ENCODE data around the gene TMEM51.

TMEM51 gene

GRCh38 chr1:15160626-15161025, 7.1 kb downstream of the TMEM51 start:
- no peak overlapping the region for H3K18ac ChIP-seq (ENCODE audit: low read length)
- no peak overlapping the region for H3K4me3 ChIP-seq (ENCODE audit: low read depth, low read length)
- H3K79me1 ChIP-seq (ENCODE audit: low read length): no peaks in the 10 kb centered on the region
- no peak overlapping the region for H3K4me2 ChIP-seq (ENCODE audit: low read length)
- no peaks in the 10 kb centered on the region for H3K36me3 ChIP-seq (ENCODE audit: control insufficient read depth in 1 of 2, insufficient read depth in 2 of 2, low read length in 2 of 2)
- H3K27me3 ChIP-seq (ENCODE audit: insufficient read depth, low read length): no peaks in the 10 kb centered on the region
- no peak overlapping the region for H2BK5ac ChIP-seq (ENCODE audit: low read depth, low read length, poor library complexity)
- no peak overlapping the region for H4K8ac ChIP-seq (ENCODE audit: low read depth, low read length)
- H3K27ac ChIP-seq (ENCODE audit: low read depth, low read length): no peak overlapping the region
- DNase-seq: no peak
- H3K79me2 ChIP-seq (ENCODE audit: control insufficient read depth, insufficient read depth, low read length, poor library complexity): no peaks in the 10 kb centered on the region
- H3K9me3 ChIP-seq (ENCODE audit: insufficient read depth, low read depth, low read length): no peaks in the 10 kb centered on the region
- H3K4ac ChIP-seq (ENCODE audit: low read depth, low read length): no peak overlapping the region
- no peak overlapping the region for H3K9ac ChIP-seq (ENCODE audit: low read length)
- H2BK12ac ChIP-seq (ENCODE audit: low read length): no peak overlapping the region
- no peak overlapping the region for H3K23ac ChIP-seq (ENCODE audit: low read length)
- no peak overlapping the region for H2BK120ac ChIP-seq (ENCODE audit: insufficient read depth, low read length, poor library complexity)
- no peak overlapping the region for H4K91ac ChIP-seq (ENCODE audit: low read depth, low read length)
- no peak overlapping the region for H2AK5ac ChIP-seq (ENCODE audit: low read length)
- no peak overlapping the region for H4K12ac ChIP-seq (ENCODE audit: low read depth, low read length)
- H2AFZ ChIP-seq (ENCODE audit: insufficient read depth, low read length, poor library complexity): no peak overlapping the region
- H3K14ac ChIP-seq (ENCODE audit: low read length): no peak overlapping the region
- no CpG with 5 or more reads among the region's 8 CpGs for WGBS (ENCODE audit: extremely low coverage, insufficient coverage, insufficient read length)
- peaks cover 7 to 10% of the 10 kb centered on the region in 2 experiments for H3K4me1 ChIP-seq (ENCODE audit: control insufficient read depth in 1 of 2, insufficient read depth in 2 of 2, low read length in 2 of 2)

DNA sequence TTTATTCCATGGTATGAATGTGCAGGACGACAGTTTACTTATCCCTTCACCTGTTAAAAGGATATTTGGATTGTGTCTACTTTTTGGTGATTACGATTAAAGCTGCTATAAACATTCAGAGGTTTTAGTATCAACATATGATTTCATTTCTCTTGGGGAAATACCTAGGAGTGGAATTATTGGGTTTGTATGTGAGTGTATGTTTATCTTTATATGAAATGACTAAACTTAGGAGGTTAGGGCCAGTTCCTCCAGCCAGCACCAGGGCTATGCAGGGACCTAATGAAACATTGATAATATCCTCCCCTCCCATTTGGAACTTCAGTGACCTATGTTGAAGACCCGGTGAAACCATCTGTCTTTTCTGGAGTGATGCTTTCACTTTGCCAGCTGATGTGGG, 13.8 kb downstream of the TMEM51 start:
- no peak overlapping the region for H4K12ac ChIP-seq (ENCODE audit: low read depth, low read length)
- H2AFZ ChIP-seq (ENCODE audit: insufficient read depth, low read length, poor library complexity): no peak overlapping the region
- no peak overlapping the region for H4K91ac ChIP-seq (ENCODE audit: low read depth, low read length)
- H3K18ac ChIP-seq (ENCODE audit: low read length): no peak overlapping the region
- no peak overlapping the region for H3K4me2 ChIP-seq (ENCODE audit: low read length)
- no peaks in the 10 kb centered on the region for H3K36me3 ChIP-seq (ENCODE audit: control insufficient read depth in 1 of 2, insufficient read depth in 2 of 2, low read length in 2 of 2)
- no CpG with 5 or more reads among the region's 3 CpGs for WGBS (ENCODE audit: extremely low coverage, insufficient coverage, insufficient read length)
- no peak overlapping the region for H2BK120ac ChIP-seq (ENCODE audit: insufficient read depth, low read length, poor library complexity)
- no peak overlapping the region for H3K4ac ChIP-seq (ENCODE audit: low read depth, low read length)
- no peak overlapping the region for H2BK5ac ChIP-seq (ENCODE audit: low read depth, low read length, poor library complexity)
- H3K9ac ChIP-seq (ENCODE audit: low read length): no peak overlapping the region
- no peak overlapping the region for H2BK12ac ChIP-seq (ENCODE audit: low read length)
- H3K79me2 ChIP-seq (ENCODE audit: control insufficient read depth, insufficient read depth, low read length, poor library complexity): no peaks in the 10 kb centered on the region
- H3K4me3 ChIP-seq (ENCODE audit: low read depth, low read length): no peak overlapping the region
- H3K14ac ChIP-seq (ENCODE audit: low read length): no peak overlapping the region
- no peaks in the 10 kb centered on the region for H3K79me1 ChIP-seq (ENCODE audit: low read length)
- no peak overlapping the region for H3K27ac ChIP-seq (ENCODE audit: low read depth, low read length)
- H3K4me1 ChIP-seq (ENCODE audit: control insufficient read depth in 1 of 2, insufficient read depth in 2 of 2, low read length in 2 of 2): peaks cover 0 to 3% of the 10 kb centered on the region in 2 experiments
- no peak overlapping the region for H3K23ac ChIP-seq (ENCODE audit: low read length)
- no peaks in the 10 kb centered on the region for H3K9me3 ChIP-seq (ENCODE audit: insufficient read depth, low read depth, low read length)
- H2AK5ac ChIP-seq (ENCODE audit: low read length): no peak overlapping the region
- no peaks in the 10 kb centered on the region for H3K27me3 ChIP-seq (ENCODE audit: insufficient read depth, low read length)
- no peak for DNase-seq
- no peak overlapping the region for H4K8ac ChIP-seq (ENCODE audit: low read depth, low read length)

- no peaks in the 10 kb centered on the region for H3K79me1 ChIP-seq (ENCODE audit: low read length)
- H3K27me3 ChIP-seq (ENCODE audit: insufficient read depth, low read length): no peaks in the 10 kb centered on the region
- H4K8ac ChIP-seq (ENCODE audit: low read depth, low read length): no peak overlapping the region
- H3K4ac ChIP-seq (ENCODE audit: low read depth, low read length): no peak overlapping the region
- H3K14ac ChIP-seq (ENCODE audit: low read length): no peak overlapping the region
- no peaks in the 10 kb centered on the region for H3K79me2 ChIP-seq (ENCODE audit: control insufficient read depth, insufficient read depth, low read length, poor library complexity)
- H2AFZ ChIP-seq (ENCODE audit: insufficient read depth, low read length, poor library complexity): no peak overlapping the region
- H2BK120ac ChIP-seq (ENCODE audit: insufficient read depth, low read length, poor library complexity): no peak overlapping the region
- DNase-seq: peak; percentile 53 to 57
- H2AK5ac ChIP-seq (ENCODE audit: low read length): no peak overlapping the region
- H2BK12ac ChIP-seq (ENCODE audit: low read length): no peak overlapping the region
- no peak overlapping the region for H3K9ac ChIP-seq (ENCODE audit: low read length)
- H4K91ac ChIP-seq (ENCODE audit: low read depth, low read length): no peak overlapping the region
- no CpG with 5 or more reads among the region's 5 CpGs for WGBS (ENCODE audit: extremely low coverage, insufficient coverage, insufficient read length)
- no peak overlapping the region for H4K12ac ChIP-seq (ENCODE audit: low read depth, low read length)
- peaks cover 3 to 4% of the 10 kb centered on the region in 2 experiments for H3K4me1 ChIP-seq (ENCODE audit: control insufficient read depth in 1 of 2, insufficient read depth in 2 of 2, low read length in 2 of 2)
- H3K4me2 ChIP-seq (ENCODE audit: low read length): no peak overlapping the region
- no peak overlapping the region for H2BK5ac ChIP-seq (ENCODE audit: low read depth, low read length, poor library complexity)
- H3K36me3 ChIP-seq (ENCODE audit: control insufficient read depth in 1 of 2, insufficient read depth in 2 of 2, low read length in 2 of 2): no peaks in the 10 kb centered on the region
- no peak overlapping the region for H3K18ac ChIP-seq (ENCODE audit: low read length)
- H3K9me3 ChIP-seq (ENCODE audit: insufficient read depth, low read depth, low read length): no peaks in the 10 kb centered on the region
- H3K23ac ChIP-seq (ENCODE audit: low read length): no peak overlapping the region
- H3K27ac ChIP-seq (ENCODE audit: low read depth, low read length): no peak overlapping the region
- no peak overlapping the region for H3K4me3 ChIP-seq (ENCODE audit: low read depth, low read length)
Measured at GRCh38 chr1:15168479-15168878, 14.9 kb downstream of the TMEM51 start.

DNA sequence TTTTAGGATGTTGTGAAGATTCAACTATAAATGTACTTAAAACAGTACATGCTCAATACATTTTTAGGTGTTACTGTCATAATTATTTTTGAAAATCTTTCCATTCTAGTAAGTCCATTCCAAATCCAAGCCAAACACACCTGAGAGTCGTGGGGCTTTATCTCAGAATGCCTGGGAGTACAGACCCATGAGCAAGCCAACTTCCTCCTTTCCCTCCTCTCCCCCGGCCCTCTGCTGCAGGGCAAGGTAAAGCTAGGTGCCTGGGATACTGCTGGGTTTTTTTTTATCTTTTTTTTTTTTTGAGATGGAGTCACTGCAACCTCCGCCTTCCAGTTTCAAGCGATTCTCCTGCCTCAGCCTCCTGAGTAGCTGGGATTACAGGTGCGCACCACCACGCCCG, 16.5 kb downstream of the TMEM51 start:
- Histone ChIP-seq H3K4me3 (ENCODE audit: low read depth, low read length) (no peak overlapping the region), H3K4ac (ENCODE audit: low read depth, low read length) (no peak overlapping the region), H3K79me2 (ENCODE audit: control insufficient read depth, insufficient read depth, low read length, poor library complexity) (no peaks in the 10 kb centered on the region), H2AFZ (ENCODE audit: insufficient read depth, low read length, poor library complexity) (no peak overlapping the region), H3K4me1 (ENCODE audit: control insufficient read depth in 1 of 2, insufficient read depth in 2 of 2, low read length in 2 of 2) (peaks cover 3 to 6% of the 10 kb centered on the region in 2 experiments), H2BK12ac (ENCODE audit: low read length) (no peak overlapping the region), H2BK120ac (ENCODE audit: insufficient read depth, low read length, poor library complexity) (no peak overlapping the region), H3K36me3 (ENCODE audit: control insufficient read depth in 1 of 2, insufficient read depth in 2 of 2, low read length in 2 of 2) (no peaks in the 10 kb centered on the region), H3K27ac (ENCODE audit: low read depth, low read length) (no peak overlapping the region), H3K27me3 (ENCODE audit: insufficient read depth, low read length) (no peaks in the 10 kb centered on the region), H4K91ac (ENCODE audit: low read depth, low read length) (no peak overlapping the region), H3K79me1 (ENCODE audit: low read length) (no peaks in the 10 kb centered on the region), H2BK5ac (ENCODE audit: low read depth, low read length, poor library complexity) (no peak overlapping the region), H3K9me3 (ENCODE audit: insufficient read depth, low read depth, low read length) (no peaks in the 10 kb centered on the region), H3K23ac (ENCODE audit: low read length) (no peak overlapping the region), H2AK5ac (ENCODE audit: low read length) (no peak overlapping the region), H3K14ac (ENCODE audit: low read length) (no peak overlapping the region), H3K9ac (ENCODE audit: low read length) (no peak overlapping the region), H3K4me2 (ENCODE audit: low read length) (no peak overlapping the region), H4K8ac (ENCODE audit: low read depth, low read length) (no peak overlapping the region), H4K12ac (ENCODE audit: low read depth, low read length) (no peak overlapping the region), H3K18ac (ENCODE audit: low read length) (no peak overlapping the region)
- no CpG with 5 or more reads among the region's 7 CpGs for WGBS (ENCODE audit: extremely low coverage, insufficient coverage, insufficient read length)
- peak; percentile 68 to 77 for DNase-seq
